Measurements from ENCODE around the gene WNT7B. TPM values are rescaled to one million over a fixed set of nuclear protein-coding genes. Genes with fewer than 3 reads are reported as not detected.

The WNT7B gene
- total RNA-seq, 1 experiment from 2014 or later = not detected

GRCh38 chr22:46003271-46004091, 26.5 kb upstream of the WNT7B start:
- ChIA-PET CTCF (interaction anchor here (0.6 kb wide), 1 partner anchor 352 kb away, joined by 3 read pairs; no protein-coding TSS in a partner anchor), POLR2A (ENCODE audit: low non-redundant PET) (no interaction called here)
- intact Hi-C loops (cut with micrococcal nuclease; ENCODE audit: unreplicated experiment) = no loop called here
- no TSS peak for BruUV-seq (replicated peaks)
- no peak overlapping the region for H3K4me3 ChIP-seq (ENCODE audit: low read depth, low read length, poor library complexity, severe bottlenecking)
- DNase-seq (ENCODE audit: low spot score) = no peak
- peaks cover 39% of the 10 kb centered on the region for H3K4me1 ChIP-seq (ENCODE audit: insufficient read depth, low read length, poor library complexity, severe bottlenecking)
- TF ChIP-seq EZH2 (IDR thresholded peaks at IDR 0.05; ENCODE audit: borderline replicate concordance, low read depth, low read length, poor library complexity, severe bottlenecking) = no peak
- TF ChIP-seq CTCF (conservative IDR thresholded peaks at IDR 0.05; ENCODE audit: low read depth, low read length) = no peak
- no peaks in the 10 kb centered on the region for H3K36me3 ChIP-seq (ENCODE audit: insufficient read depth, low read length, poor library complexity, severe bottlenecking)
- peak overlapping the region; percentile 59 for H3K27ac ChIP-seq (ENCODE audit: low read depth, low read length, poor library complexity, severe bottlenecking)
- no peaks in the 10 kb centered on the region for H3K9me3 ChIP-seq (ENCODE audit: low read depth, low read length, poor library complexity, severe bottlenecking)
- H3K27me3 ChIP-seq (replicated peaks; ENCODE audit: insufficient read depth, low read depth, low read length, poor library complexity) = no peaks in the 10 kb centered on the region

- Histone ChIP-seq H3K27ac (ENCODE audit: low read depth, low read length, poor library complexity, severe bottlenecking) (no peak overlapping the region), H3K27me3 (replicated peaks; ENCODE audit: insufficient read depth, low read depth, low read length, poor library complexity) (no peaks in the 10 kb centered on the region), H3K4me3 (ENCODE audit: low read depth, low read length, poor library complexity, severe bottlenecking) (no peak overlapping the region), H3K36me3 (ENCODE audit: insufficient read depth, low read length, poor library complexity, severe bottlenecking) (no peaks in the 10 kb centered on the region), H3K9me3 (ENCODE audit: low read depth, low read length, poor library complexity, severe bottlenecking) (no peaks in the 10 kb centered on the region), H3K4me1 (ENCODE audit: insufficient read depth, low read length, poor library complexity, severe bottlenecking) (peaks cover 33% of the 10 kb centered on the region)
- BruUV-seq (replicated peaks) = no TSS peak
- no peak for TF ChIP-seq EZH2 (IDR thresholded peaks at IDR 0.05; ENCODE audit: borderline replicate concordance, low read depth, low read length, poor library complexity, severe bottlenecking)
- TF ChIP-seq CTCF (conservative IDR thresholded peaks at IDR 0.05; ENCODE audit: low read depth, low read length) = no peak
- ChIA-PET POLR2A (ENCODE audit: low non-redundant PET) (no interaction called here), CTCF (no interaction called here)
- DNase-seq (ENCODE audit: low spot score) = peak; percentile 59
- intact Hi-C loops (cut with micrococcal nuclease; ENCODE audit: unreplicated experiment) = no loop called here
Measured at GRCh38 chr22:46002757-46003270, 25.9 kb upstream of the WNT7B start.

GRCh38 chr22:46001426-46002106, 24.6 kb upstream of the WNT7B start:
- BruUV-seq (replicated peaks) = no TSS peak
- ChIA-PET CTCF (no interaction called here), POLR2A (ENCODE audit: low non-redundant PET) (interaction anchor here (0.6 kb wide), 1 partner anchor 76 kb away, joined by 3 read pairs; no protein-coding TSS in a partner anchor)
- TF ChIP-seq EZH2 (IDR thresholded peaks at IDR 0.05; ENCODE audit: borderline replicate concordance, low read depth, low read length, poor library complexity, severe bottlenecking) = no peak
- TF ChIP-seq CTCF (conservative IDR thresholded peaks at IDR 0.05; ENCODE audit: low read depth, low read length) = no peak
- Histone ChIP-seq H3K4me3 (ENCODE audit: low read depth, low read length, poor library complexity, severe bottlenecking) (no peak overlapping the region), H3K9me3 (ENCODE audit: low read depth, low read length, poor library complexity, severe bottlenecking) (no peaks in the 10 kb centered on the region), H3K4me1 (ENCODE audit: insufficient read depth, low read length, poor library complexity, severe bottlenecking) (peaks cover 26% of the 10 kb centered on the region), H3K27me3 (replicated peaks; ENCODE audit: insufficient read depth, low read depth, low read length, poor library complexity) (no peaks in the 10 kb centered on the region), H3K36me3 (ENCODE audit: insufficient read depth, low read length, poor library complexity, severe bottlenecking) (no peaks in the 10 kb centered on the region), H3K27ac (ENCODE audit: low read depth, low read length, poor library complexity, severe bottlenecking) (peak overlapping the region; percentile 30)
- DNase-seq (ENCODE audit: low spot score) = no peak
- intact Hi-C loops (cut with micrococcal nuclease; ENCODE audit: unreplicated experiment) = no loop called here
